ENCODE results near the gene THEMIS. TPM values are rescaled to one million over a fixed set of nuclear protein-coding genes. Genes with fewer than 3 reads are reported as not detected.

Gene THEMIS
- polyA plus RNA-seq, 1 donor (not counting 4 experiments of a cell fraction or from before 2014, with no cell fraction given) = not detected

DNA sequence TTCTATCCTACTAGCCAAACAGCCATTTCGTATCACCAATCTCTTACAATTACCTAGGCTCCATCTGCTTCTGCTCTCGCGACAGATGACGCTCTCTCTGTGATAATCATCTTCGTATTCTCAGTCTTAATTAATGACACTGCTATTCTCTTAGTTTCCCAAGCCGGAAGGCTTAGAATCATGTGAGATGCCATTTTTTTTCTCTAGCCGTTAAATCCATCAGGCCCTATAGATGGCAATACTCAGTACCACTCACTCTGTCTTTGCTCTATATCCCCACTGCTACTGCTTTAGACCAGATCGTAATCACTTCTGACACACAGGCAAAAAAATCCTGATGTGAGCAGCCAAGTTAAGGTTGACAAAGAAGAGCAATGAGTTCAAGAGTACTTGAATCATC lies 2.1 kb upstream of the THEMIS start:
- H3K27ac ChIP-seq (ENCODE audit: control insufficient read depth, insufficient read depth, low read length) = no peak overlapping the region
- no peaks in the 10 kb centered on the region for H3K27me3 ChIP-seq (ENCODE audit: control insufficient read depth, extremely low read depth, insufficient read depth, low read length)
- no peaks in the 10 kb centered on the region for H3K36me3 ChIP-seq (ENCODE audit: control insufficient read depth in 2 of 2, extremely low read depth in 1 of 2, insufficient read depth in 2 of 2, low read length in 2 of 2)
- H3K4me2 ChIP-seq (ENCODE audit: control insufficient read depth, extremely low read depth, insufficient read depth, low read depth, low read length) = no peak overlapping the region
- dilution Hi-C loops (cut with MboI; ENCODE audit: extremely low pct_ligation_motif_present, low sequenced_read_pairs) = loop anchor here (5.0 kb wide), 1 partner anchor 34 kb away; no protein-coding TSS in a partner anchor
- TF ChIP-seq EZH2 (IDR thresholded peaks at IDR 0.05; ENCODE audit: low read length) = no peak
- TF ChIP-seq, protein P1, sequence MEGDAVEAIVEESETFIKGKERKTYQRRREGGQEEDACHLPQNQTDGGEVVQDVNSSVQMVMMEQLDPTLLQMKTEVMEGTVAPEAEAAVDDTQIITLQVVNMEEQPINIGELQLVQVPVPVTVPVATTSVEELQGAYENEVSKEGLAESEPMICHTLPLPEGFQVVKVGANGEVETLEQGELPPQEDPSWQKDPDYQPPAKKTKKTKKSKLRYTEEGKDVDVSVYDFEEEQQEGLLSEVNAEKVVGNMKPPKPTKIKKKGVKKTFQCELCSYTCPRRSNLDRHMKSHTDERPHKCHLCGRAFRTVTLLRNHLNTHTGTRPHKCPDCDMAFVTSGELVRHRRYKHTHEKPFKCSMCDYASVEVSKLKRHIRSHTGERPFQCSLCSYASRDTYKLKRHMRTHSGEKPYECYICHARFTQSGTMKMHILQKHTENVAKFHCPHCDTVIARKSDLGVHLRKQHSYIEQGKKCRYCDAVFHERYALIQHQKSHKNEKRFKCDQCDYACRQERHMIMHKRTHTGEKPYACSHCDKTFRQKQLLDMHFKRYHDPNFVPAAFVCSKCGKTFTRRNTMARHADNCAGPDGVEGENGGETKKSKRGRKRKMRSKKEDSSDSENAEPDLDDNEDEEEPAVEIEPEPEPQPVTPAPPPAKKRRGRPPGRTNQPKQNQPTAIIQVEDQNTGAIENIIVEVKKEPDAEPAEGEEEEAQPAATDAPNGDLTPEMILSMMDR (optimal IDR thresholded peaks at IDR 0.05 in 1 of 3, IDR thresholded peaks at IDR 0.05 in 1 of 3, conservative IDR thresholded peaks at IDR 0.05 in 1 of 3; ENCODE audit: extremely low read depth in 1 of 3, insufficient read depth in 2 of 3, low read length in 3 of 3) = no peak
- no peak for DNase-seq (ENCODE audit: low read depth, low spot score)
- no peaks in the 10 kb centered on the region for H4K20me1 ChIP-seq (ENCODE audit: control insufficient read depth, extremely low read depth, insufficient read depth, low read length)
- H3K9me1 ChIP-seq (ENCODE audit: control insufficient read depth, extremely low read depth, insufficient read depth, low read length) = no peaks in the 10 kb centered on the region
- H3K79me2 ChIP-seq (ENCODE audit: control insufficient read depth, insufficient read depth, low read length) = no peaks in the 10 kb centered on the region
- H3K9me3 ChIP-seq (ENCODE audit: control insufficient read depth, low read depth, low read length) = no peaks in the 10 kb centered on the region
- no peak overlapping the region for H2AFZ ChIP-seq (ENCODE audit: control insufficient read depth, low read length)
- H3K4me3 ChIP-seq (ENCODE audit: control insufficient read depth in 2 of 3, extremely low read depth in 1 of 3, insufficient read depth in 2 of 3, low read depth in 1 of 3, low read length in 3 of 3) = no peak overlapping the region
- no peak overlapping the region for H3K9ac ChIP-seq (ENCODE audit: control insufficient read depth, extremely low read depth, insufficient read depth, low read length)
- FAIRE-seq = no peak
- H3K4me1 ChIP-seq (ENCODE audit: control insufficient read depth, extremely low read depth, insufficient read depth, low read length) = no peaks in the 10 kb centered on the region

DNA sequence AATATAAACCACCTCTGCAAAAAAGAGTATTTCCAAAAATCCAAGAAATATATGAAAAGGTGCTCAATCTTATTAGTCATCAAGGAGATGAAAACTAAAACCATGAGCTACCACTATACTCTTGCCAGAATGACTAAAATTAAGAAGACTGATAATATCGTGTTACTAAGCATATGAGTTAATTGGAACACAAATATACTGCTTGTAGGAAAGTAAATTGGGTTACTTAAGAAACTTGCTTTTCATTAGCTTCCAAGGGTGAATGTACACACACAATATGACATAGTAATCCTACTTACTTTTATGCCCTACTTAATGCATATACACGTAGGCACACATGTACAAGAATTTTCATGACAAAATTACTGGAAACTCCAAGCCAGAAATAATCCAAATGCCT lies 3.4 kb downstream of the THEMIS start:
- H3K4me1 ChIP-seq (ENCODE audit: control insufficient read depth, extremely low read depth, insufficient read depth, low read length) = no peaks in the 10 kb centered on the region
- no peaks in the 10 kb centered on the region for H3K79me2 ChIP-seq (ENCODE audit: control insufficient read depth, insufficient read depth, low read length)
- no peak overlapping the region for H3K4me2 ChIP-seq (ENCODE audit: control insufficient read depth, extremely low read depth, insufficient read depth, low read depth, low read length)
- H3K9me1 ChIP-seq (ENCODE audit: control insufficient read depth, extremely low read depth, insufficient read depth, low read length) = no peaks in the 10 kb centered on the region
- H3K36me3 ChIP-seq (ENCODE audit: control insufficient read depth in 2 of 2, extremely low read depth in 1 of 2, insufficient read depth in 2 of 2, low read length in 2 of 2) = no peaks in the 10 kb centered on the region
- no peaks in the 10 kb centered on the region for H3K9me3 ChIP-seq (ENCODE audit: control insufficient read depth, low read depth, low read length)
- H3K4me3 ChIP-seq (ENCODE audit: control insufficient read depth in 2 of 3, extremely low read depth in 1 of 3, insufficient read depth in 2 of 3, low read depth in 1 of 3, low read length in 3 of 3) = no peak overlapping the region
- no peaks in the 10 kb centered on the region for H3K27me3 ChIP-seq (ENCODE audit: control insufficient read depth, extremely low read depth, insufficient read depth, low read length)
- dilution Hi-C loops (cut with MboI; ENCODE audit: extremely low pct_ligation_motif_present, low sequenced_read_pairs) = no loop called here
- H2AFZ ChIP-seq (ENCODE audit: control insufficient read depth, low read length) = no peak overlapping the region
- no peak for TF ChIP-seq EZH2 (IDR thresholded peaks at IDR 0.05; ENCODE audit: low read length)
- TF ChIP-seq, protein P1 (optimal IDR thresholded peaks at IDR 0.05 in 1 of 3, IDR thresholded peaks at IDR 0.05 in 1 of 3, conservative IDR thresholded peaks at IDR 0.05 in 1 of 3; ENCODE audit: extremely low read depth in 1 of 3, insufficient read depth in 2 of 3, low read length in 3 of 3) = no peak
- no peak overlapping the region for H3K27ac ChIP-seq (ENCODE audit: control insufficient read depth, insufficient read depth, low read length)
- no peaks in the 10 kb centered on the region for H4K20me1 ChIP-seq (ENCODE audit: control insufficient read depth, extremely low read depth, insufficient read depth, low read length)
- FAIRE-seq (no peak), DNase-seq (ENCODE audit: low read depth, low spot score) (no peak)
- H3K9ac ChIP-seq (ENCODE audit: control insufficient read depth, extremely low read depth, insufficient read depth, low read length) = no peak overlapping the region
